Left hindlimb (tissue), 1 donor: ENCODE data around the gene AACS.
"Not testable (repeated sequence)": the region's sequence is repeated elsewhere in the genome, so short reads cannot be mapped to it uniquely, and the experiment has no call there.

ENCODE experiments used
- DNase-seq: peaks from one replicate; pipeline ENCODE4 v3.0.0-alpha.2; 2018

AACS gene

GRCh38 chr12:125128439-125129178 is 63.4 kb downstream of the AACS start:
- DNase-seq = no peak

- no peak for DNase-seq
These were observed 63.9 kb downstream of the AACS start for GRCh38 chr12:125129179-125129571.

- DNase-seq = no peak
These were observed 64.5 kb downstream of the AACS start for GRCh38 chr12:125129591-125130255.

- no peak for DNase-seq
These were observed 66.7 kb downstream of the AACS start for GRCh38 chr12:125131958-125132357.

GRCh38 chr12:125132698-125133400 is 67.6 kb downstream of the AACS start:
- no peak for DNase-seq

GRCh38 chr12:125133616-125134015 is 68.4 kb downstream of the AACS start:
- no peak for DNase-seq

- no peak for DNase-seq
These were observed 69.3 kb downstream of the AACS start for GRCh38 chr12:125134576-125134975.

GRCh38 chr12:125135906-125136305 is 70.7 kb downstream of the AACS start:
- DNase-seq = no peak

- DNase-seq = no peak
These were observed 71.5 kb downstream of the AACS start for GRCh38 chr12:125136702-125137101.

- DNase-seq = no peak
These were observed 72.6 kb downstream of the AACS start for GRCh38 chr12:125137766-125138344.

- DNase-seq = no peak
These were observed 75.3 kb downstream of the AACS start for GRCh38 chr12:125140279-125141209.

- not testable (repeated sequence) for DNase-seq
These were observed 76.0 kb downstream of the AACS start for GRCh38 chr12:125141210-125141573.

GRCh38 chr12:125142601-125143000 is 77.4 kb downstream of the AACS start:
- no peak for DNase-seq

- DNase-seq = no peak
These were observed 78.3 kb downstream of the AACS start for GRCh38 chr12:125143491-125143890.

- no peak for DNase-seq
These were observed 80.0 kb downstream of the AACS start for GRCh38 chr12:125145196-125145595.

- DNase-seq = no peak
These were observed 83.1 kb downstream of the AACS start for GRCh38 chr12:125148316-125148715.

GRCh38 chr12:125149160-125150108 is 84.2 kb downstream of the AACS start:
- no peak for DNase-seq

GRCh38 chr12:125151284-125151683 is 86.0 kb downstream of the AACS start:
- DNase-seq = no peak

GRCh38 chr12:125152463-125152862 is 87.2 kb downstream of the AACS start:
- no peak for DNase-seq

GRCh38 chr12:125155366-125155765 is 90.1 kb downstream of the AACS start:
- no peak for DNase-seq

GRCh38 chr12:125157177-125157576 is 91.9 kb downstream of the AACS start:
- DNase-seq = no peak
